Fibroblast of lung (primary cell): ENCODE measurements around the gene RAB40AL.
"Not testable (repeated sequence)": the region's sequence is repeated elsewhere in the genome, so short reads cannot be mapped to it uniquely, and the experiment has no call there.

Experiments used
- EZH2 ChIP-seq: IDR thresholded peaks from 2 replicates; pipeline ENCODE4 v1.5.1; 2012; ENCODE audit warnings: low read length, control low read depth, mild to moderate bottlenecking; ENCODE audit errors: missing control alignments
- TF ChIP-seq, protein P1 (sequence below), 2 donors: IDR thresholded peaks in 1 of 2; conservative IDR thresholded peaks in 1 of 2; 1 replicate in 1 of 2; 2 replicates in 1 of 2; pipeline ENCODE4 v1.5.1; 2011 to 2012; ENCODE audit warnings: low read length in 2 of 2, control low read depth in 1 of 2, inconsistent platforms in 1 of 2, low read depth in 1 of 2, mild to moderate bottlenecking in 1 of 2

DNA sequence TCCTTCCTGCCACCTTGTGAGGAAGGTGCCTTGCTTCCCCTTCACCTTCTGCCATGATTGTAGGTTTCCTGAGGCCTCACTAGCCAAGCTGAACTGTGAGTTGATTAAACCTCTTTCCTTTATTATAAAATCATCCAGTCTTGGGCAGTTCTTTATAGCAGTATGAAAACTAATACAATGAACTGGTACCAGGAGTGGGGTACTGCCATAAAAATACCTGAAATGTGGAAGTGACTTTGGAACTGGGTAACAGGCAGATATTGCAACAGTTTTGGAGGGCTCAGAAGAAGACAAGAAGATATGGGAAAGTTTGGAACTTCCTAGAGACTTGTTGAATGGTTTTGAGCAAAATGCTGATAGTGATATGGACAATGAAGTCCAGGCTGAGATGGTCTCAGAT lies 34.5 kb downstream of the RAB40AL start:
- TF ChIP-seq, protein P1, sequence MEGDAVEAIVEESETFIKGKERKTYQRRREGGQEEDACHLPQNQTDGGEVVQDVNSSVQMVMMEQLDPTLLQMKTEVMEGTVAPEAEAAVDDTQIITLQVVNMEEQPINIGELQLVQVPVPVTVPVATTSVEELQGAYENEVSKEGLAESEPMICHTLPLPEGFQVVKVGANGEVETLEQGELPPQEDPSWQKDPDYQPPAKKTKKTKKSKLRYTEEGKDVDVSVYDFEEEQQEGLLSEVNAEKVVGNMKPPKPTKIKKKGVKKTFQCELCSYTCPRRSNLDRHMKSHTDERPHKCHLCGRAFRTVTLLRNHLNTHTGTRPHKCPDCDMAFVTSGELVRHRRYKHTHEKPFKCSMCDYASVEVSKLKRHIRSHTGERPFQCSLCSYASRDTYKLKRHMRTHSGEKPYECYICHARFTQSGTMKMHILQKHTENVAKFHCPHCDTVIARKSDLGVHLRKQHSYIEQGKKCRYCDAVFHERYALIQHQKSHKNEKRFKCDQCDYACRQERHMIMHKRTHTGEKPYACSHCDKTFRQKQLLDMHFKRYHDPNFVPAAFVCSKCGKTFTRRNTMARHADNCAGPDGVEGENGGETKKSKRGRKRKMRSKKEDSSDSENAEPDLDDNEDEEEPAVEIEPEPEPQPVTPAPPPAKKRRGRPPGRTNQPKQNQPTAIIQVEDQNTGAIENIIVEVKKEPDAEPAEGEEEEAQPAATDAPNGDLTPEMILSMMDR (conservative IDR thresholded peaks at IDR 0.05 in 1 of 2, IDR thresholded peaks at IDR 0.05 in 1 of 2; ENCODE audit: low read depth in 1 of 2, low read length in 2 of 2) = not testable (repeated sequence)
- TF ChIP-seq EZH2 = not testable (repeated sequence)
